HG03066 (cell line): Measurements from ENCODE around the gene UBA6.
"Not testable (repeated sequence)": the region's sequence is repeated elsewhere in the genome, so short reads cannot be mapped to it uniquely, and the experiment has no call there.

ENCODE experiments used
- ATAC-seq: cut with Tn5 transposase; IDR thresholded peaks from one replicate; pipeline ENCODE4 v1.9.1; 2021; ENCODE audit warnings: low read depth; ENCODE audit not compliant: unreplicated experiment

The UBA6 gene

GRCh38 chr4:67700738-67701516, at the start of gene UBA6:
Gene UBA6, minus strand, starts transcription at chr4:67701155. Its CDS starts 36 bp downstream, at chr4:67701119.
- peak; percentile 99 for ATAC-seq

- no peak for ATAC-seq
Measured at GRCh38 chr4:67750691-67751090, 49.7 kb upstream of the UBA6 start.

- ATAC-seq: no peak
Measured at GRCh38 chr4:67749286-67749685, 48.3 kb upstream of the UBA6 start.

- peak; percentile 72 for ATAC-seq
Measured at GRCh38 chr4:67746797-67747495, 46.0 kb upstream of the UBA6 start.

GRCh38 chr4:67744561-67745283, 43.8 kb upstream of the UBA6 start:
- ATAC-seq: no peak

GRCh38 chr4:67743194-67743593, 42.2 kb upstream of the UBA6 start:
- no peak for ATAC-seq

GRCh38 chr4:67736262-67736661, 35.3 kb upstream of the UBA6 start:
- ATAC-seq: no peak

GRCh38 chr4:67735325-67735724, 34.4 kb upstream of the UBA6 start:
- ATAC-seq: no peak

GRCh38 chr4:67730511-67730910, 29.6 kb upstream of the UBA6 start:
- ATAC-seq: not testable (repeated sequence)

- ATAC-seq: no peak
Measured at GRCh38 chr4:67727124-67727850, 26.3 kb upstream of the UBA6 start.

GRCh38 chr4:67725981-67726380, 25.0 kb upstream of the UBA6 start:
- no peak for ATAC-seq

- ATAC-seq: no peak
Measured at GRCh38 chr4:67725132-67725531, 24.2 kb upstream of the UBA6 start.

GRCh38 chr4:67723949-67724348, 23.0 kb upstream of the UBA6 start:
- no peak for ATAC-seq

GRCh38 chr4:67723341-67723740, 22.4 kb upstream of the UBA6 start:
- no peak for ATAC-seq

GRCh38 chr4:67721770-67722597, 21.0 kb upstream of the UBA6 start:
- no peak for ATAC-seq

GRCh38 chr4:67721315-67721769, 20.4 kb upstream of the UBA6 start:
- ATAC-seq: no peak

- ATAC-seq: no peak
Measured at GRCh38 chr4:67719953-67720617, 19.1 kb upstream of the UBA6 start.

- no peak for ATAC-seq
Measured at GRCh38 chr4:67718848-67719247, 17.9 kb upstream of the UBA6 start.

GRCh38 chr4:67717586-67717985, 16.6 kb upstream of the UBA6 start:
- ATAC-seq: no peak
